ENCODE data around the gene ASCC1. TPM values are rescaled to one million over a fixed set of nuclear protein-coding genes. Genes with fewer than 3 reads are reported as not detected.

Gene ASCC1
- polyA plus RNA-seq, 1 donor from 2014 or later, result 24.8 TPM

GRCh38 chr10:72067463-72068125 is 148.5 kb downstream of the ASCC1 start:
- Mint-ChIP-seq H3K4me1 (peaks cover 0 to 4% (median 0%) of the 10 kb centered on the region in 3 donors), H3K27ac (peak overlapping the region in 2 of 3 donors; percentile 35 to 93), H3K9me3 (no peaks in the 10 kb centered on the region), H3K4me3 (no peak overlapping the region), H3K27me3 (no peaks in the 10 kb centered on the region), H3K36me3 (peaks cover 11% of the 10 kb centered on the region)

- Mint-ChIP-seq H3K27me3 (no peaks in the 10 kb centered on the region), H3K9me3 (no peaks in the 10 kb centered on the region), H3K4me1 (peaks cover 0 to 4% (median 2%) of the 10 kb centered on the region in 3 donors), H3K4me3 (no peak overlapping the region), H3K36me3 (peaks cover 10% of the 10 kb centered on the region), H3K27ac (peak overlapping the region; percentile 33 to 69 (median 42))
These were observed 149.5 kb downstream of the ASCC1 start for GRCh38 chr10:72066318-72067284.

GRCh38 chr10:72065439-72066025 is 150.5 kb downstream of the ASCC1 start:
- Mint-ChIP-seq H3K4me1 (peaks cover 0 to 7% (median 1%) of the 10 kb centered on the region in 3 donors), H3K27ac (peak overlapping the region in 1 of 3 donors; percentile 42), H3K36me3 (peaks cover 8% of the 10 kb centered on the region), H3K27me3 (no peaks in the 10 kb centered on the region), H3K4me3 (no peak overlapping the region), H3K9me3 (no peaks in the 10 kb centered on the region)

GRCh38 chr10:72063703-72064391 is 152.2 kb downstream of the ASCC1 start:
- Mint-ChIP-seq H3K9me3 (no peaks in the 10 kb centered on the region), H3K4me3 (no peak overlapping the region), H3K27me3 (no peaks in the 10 kb centered on the region), H3K27ac (peak overlapping the region in 2 of 3 donors; percentile 47 to 68), H3K4me1 (peaks cover 0 to 15% (median 3%) of the 10 kb centered on the region in 3 donors), H3K36me3 (peaks cover 8% of the 10 kb centered on the region)

- Mint-ChIP-seq H3K9me3 (no peaks in the 10 kb centered on the region), H3K4me1 (peaks cover 0 to 15% (median 3%) of the 10 kb centered on the region in 3 donors), H3K36me3 (peaks cover 8% of the 10 kb centered on the region), H3K4me3 (peak overlapping the region in 1 of 4 donors; percentile 80), H3K27ac (peak overlapping the region in 2 of 3 donors; percentile 47 to 64), H3K27me3 (no peaks in the 10 kb centered on the region)
These were observed 153.0 kb downstream of the ASCC1 start for GRCh38 chr10:72062832-72063702.

GRCh38 chr10:72062382-72062781 is 153.7 kb downstream of the ASCC1 start:
- Mint-ChIP-seq H3K27me3 (no peaks in the 10 kb centered on the region), H3K4me3 (peak overlapping the region in 1 of 4 donors; percentile 17), H3K27ac (peak overlapping the region; percentile 23 to 73 (median 47)), H3K36me3 (peaks cover 8% of the 10 kb centered on the region), H3K4me1 (peaks cover 0 to 15% (median 3%) of the 10 kb centered on the region in 3 donors), H3K9me3 (no peaks in the 10 kb centered on the region)

GRCh38 chr10:72061930-72062329 is 154.1 kb downstream of the ASCC1 start:
- H3K4me1 Mint-ChIP-seq, result peaks cover 0 to 16% (median 3%) of the 10 kb centered on the region in 3 donors
- H3K27me3 Mint-ChIP-seq, result no peaks in the 10 kb centered on the region
- H3K4me3 Mint-ChIP-seq, result peak overlapping the region in 1 of 4 donors; percentile 17
- no peaks in the 10 kb centered on the region for H3K9me3 Mint-ChIP-seq
- H3K27ac Mint-ChIP-seq, result peak overlapping the region; percentile 23 to 73 (median 71)
- H3K36me3 Mint-ChIP-seq, result peaks cover 8% of the 10 kb centered on the region

GRCh38 chr10:72061491-72061890 is 154.6 kb downstream of the ASCC1 start:
- Mint-ChIP-seq H3K9me3 (no peaks in the 10 kb centered on the region), H3K4me1 (peaks cover 0 to 16% (median 3%) of the 10 kb centered on the region in 3 donors), H3K36me3 (peaks cover 6% of the 10 kb centered on the region), H3K4me3 (peak overlapping the region in 1 of 4 donors; percentile 50), H3K27ac (peak overlapping the region; percentile 71 to 92 (median 73)), H3K27me3 (no peaks in the 10 kb centered on the region)

GRCh38 chr10:72059843-72060822 is 155.9 kb downstream of the ASCC1 start:
- Mint-ChIP-seq H3K36me3 (peaks cover 5% of the 10 kb centered on the region), H3K27ac (peak overlapping the region; percentile 40 to 73 (median 59)), H3K4me1 (peaks cover 0 to 16% (median 3%) of the 10 kb centered on the region in 3 donors), H3K4me3 (peak overlapping the region in 2 of 4 donors; percentile 42 to 73), H3K9me3 (no peaks in the 10 kb centered on the region), H3K27me3 (no peaks in the 10 kb centered on the region)

- Mint-ChIP-seq H3K4me1 (peaks cover 4 to 20% (median 8%) of the 10 kb centered on the region in 3 donors), H3K36me3 (peaks cover 5% of the 10 kb centered on the region), H3K27ac (peak overlapping the region; percentile 40 to 73 (median 59)), H3K9me3 (no peaks in the 10 kb centered on the region), H3K27me3 (no peaks in the 10 kb centered on the region), H3K4me3 (peak overlapping the region in 2 of 4 donors; percentile 48 to 73)
These were observed 156.9 kb downstream of the ASCC1 start for GRCh38 chr10:72058989-72059842.

GRCh38 chr10:72058347-72058898 is 157.7 kb downstream of the ASCC1 start:
- Mint-ChIP-seq H3K4me1 (peaks cover 4 to 20% (median 8%) of the 10 kb centered on the region in 3 donors), H3K27me3 (no peaks in the 10 kb centered on the region), H3K36me3 (peaks cover 3% of the 10 kb centered on the region), H3K27ac (peak overlapping the region in 1 of 3 donors; percentile 73), H3K9me3 (no peaks in the 10 kb centered on the region), H3K4me3 (peak overlapping the region in 1 of 4 donors; percentile 48)
